C4-2B (cell line): ENCODE measurements around the gene CXCL16.

Experiments
- CTCF ChIP-seq: fragments of 450-650 bp; conservative IDR thresholded peaks from 2 replicates; pipeline ENCODE4 v1.5.1; 2017; ENCODE audit warnings: mild to moderate bottlenecking
- ZFX ChIP-seq: fragments of 450-650 bp; IDR thresholded peaks from 2 replicates; pipeline ENCODE4 v1.6.1; 2017

- TF ChIP-seq CTCF (no peak), ZFX (no peak)
These were observed 13.7 kb upstream of the CXCL16 start for GRCh38 chr17:4753392-4753791.
